Activated naive CD8-positive, alpha-beta T cell treated with anti-CD3 and anti-CD28 coated beads for 36 hours (primary cell): ENCODE measurements around the gene PRDM16. TPM values are rescaled to one million over a fixed set of nuclear protein-coding genes. Genes with fewer than 3 reads are reported as not detected.

Experiments
- DNase-seq: peaks from one replicate; pipeline ENCODE4 v3.0.0; 2021
- H3K27ac Mint-ChIP-seq: one replicate; pipeline ENCODE4 v1.8.0; 2022; ENCODE audit warnings: mild to moderate bottlenecking, moderate library complexity, mixed read lengths
- H3K27me3 Mint-ChIP-seq: one replicate; pipeline ENCODE4 v1.8.0; 2022; ENCODE audit warnings: mild to moderate bottlenecking, mixed read lengths
- H3K36me3 Mint-ChIP-seq: one replicate; pipeline ENCODE4 v1.8.0; 2021; ENCODE audit warnings: mild to moderate bottlenecking, mixed read lengths
- H3K4me1 Mint-ChIP-seq: one replicate; pipeline ENCODE4 v1.8.0; 2021; ENCODE audit warnings: mixed read lengths
- H3K4me3 Mint-ChIP-seq: one replicate; pipeline ENCODE4 v1.8.0; 2022; ENCODE audit warnings: mild to moderate bottlenecking, moderate library complexity, mixed read lengths
- H3K9me3 Mint-ChIP-seq: one replicate; pipeline ENCODE4 v1.8.0; 2022; ENCODE audit warnings: mixed read lengths
- total RNA-seq, 2 experiments: library from RNA; stranded (reverse); gene quantifications; one replicate each; pipeline ENCODE4 v1.2.3, GENCODE V29; 2021

Gene PRDM16
- total RNA-seq, 2 experiments from 2014 or later, result 0.06 to 0.12 TPM

DNA sequence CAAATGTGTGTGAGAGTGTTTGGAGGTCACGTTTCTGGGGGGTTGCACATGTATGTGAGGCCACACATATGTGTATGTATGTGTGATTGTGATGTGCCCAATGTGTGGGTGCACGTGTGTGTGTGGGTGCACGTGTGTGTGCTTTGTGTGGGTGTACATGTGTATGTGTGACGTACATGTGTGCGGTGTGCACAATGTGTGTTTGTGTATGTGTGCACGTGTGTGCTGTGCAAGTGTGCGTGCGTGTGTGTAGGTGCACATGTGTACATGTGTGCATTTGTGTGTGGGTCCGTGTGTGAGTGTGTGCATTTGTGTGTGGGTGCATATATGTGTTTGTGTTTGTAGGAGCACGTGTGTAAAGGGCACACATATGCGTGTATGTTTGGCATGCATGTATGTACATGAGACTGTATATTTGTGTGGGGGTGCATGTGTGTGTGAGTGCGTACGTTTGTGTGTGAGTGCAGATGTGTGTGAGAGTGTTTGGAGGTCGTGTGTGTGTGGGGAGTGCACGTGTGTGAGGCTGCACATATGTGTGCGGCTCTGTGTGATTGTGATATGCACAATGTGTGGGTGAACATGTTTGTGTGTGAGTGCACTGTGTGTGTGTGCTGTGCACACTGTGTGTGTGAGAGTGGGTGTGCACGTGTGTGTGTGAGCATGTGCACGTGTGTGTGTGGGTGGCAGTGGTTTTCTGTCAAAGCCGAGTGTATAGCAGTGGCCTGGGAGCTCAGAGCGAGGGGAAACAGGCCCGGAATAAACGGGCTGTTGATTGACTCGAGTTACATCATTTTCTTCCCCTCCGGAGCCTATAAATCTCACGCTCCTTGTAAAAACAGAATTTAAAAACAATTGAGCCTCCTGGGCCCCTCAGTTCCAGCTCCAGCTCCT, 252.8 kb downstream of the PRDM16 start:
- Mint-ChIP-seq H3K27me3 (peaks cover 9% of the 10 kb centered on the region), H3K9me3 (peaks cover under 1% of the 10 kb centered on the region), H3K27ac (no peak overlapping the region), H3K4me1 (peaks cover 2% of the 10 kb centered on the region), H3K4me3 (no peak overlapping the region), H3K36me3 (no peaks in the 10 kb centered on the region)
- DNase-seq, result no peak

GRCh38 chr1:3322450-3323020, 253.5 kb downstream of the PRDM16 start:
- H3K27ac Mint-ChIP-seq, result no peak overlapping the region
- DNase-seq, result no peak
- H3K4me3 Mint-ChIP-seq, result no peak overlapping the region
- no peaks in the 10 kb centered on the region for H3K36me3 Mint-ChIP-seq
- H3K4me1 Mint-ChIP-seq, result peaks cover 2% of the 10 kb centered on the region
- peaks cover 9% of the 10 kb centered on the region for H3K27me3 Mint-ChIP-seq
- H3K9me3 Mint-ChIP-seq, result no peaks in the 10 kb centered on the region

- no peak for DNase-seq
- Mint-ChIP-seq H3K4me1 (peaks cover 2% of the 10 kb centered on the region), H3K36me3 (no peaks in the 10 kb centered on the region), H3K9me3 (no peaks in the 10 kb centered on the region), H3K27ac (no peak overlapping the region), H3K27me3 (peaks cover 9% of the 10 kb centered on the region), H3K4me3 (no peak overlapping the region)
Observed at GRCh38 chr1:3323021-3323795, 254.2 kb downstream of the PRDM16 start.

GRCh38 chr1:3323796-3324703, 255.0 kb downstream of the PRDM16 start:
- peaks cover 9% of the 10 kb centered on the region for H3K27me3 Mint-ChIP-seq
- no peak overlapping the region for H3K27ac Mint-ChIP-seq
- H3K9me3 Mint-ChIP-seq, result no peaks in the 10 kb centered on the region
- no peak for DNase-seq
- no peaks in the 10 kb centered on the region for H3K36me3 Mint-ChIP-seq
- peaks cover 2% of the 10 kb centered on the region for H3K4me1 Mint-ChIP-seq
- no peak overlapping the region for H3K4me3 Mint-ChIP-seq

DNA sequence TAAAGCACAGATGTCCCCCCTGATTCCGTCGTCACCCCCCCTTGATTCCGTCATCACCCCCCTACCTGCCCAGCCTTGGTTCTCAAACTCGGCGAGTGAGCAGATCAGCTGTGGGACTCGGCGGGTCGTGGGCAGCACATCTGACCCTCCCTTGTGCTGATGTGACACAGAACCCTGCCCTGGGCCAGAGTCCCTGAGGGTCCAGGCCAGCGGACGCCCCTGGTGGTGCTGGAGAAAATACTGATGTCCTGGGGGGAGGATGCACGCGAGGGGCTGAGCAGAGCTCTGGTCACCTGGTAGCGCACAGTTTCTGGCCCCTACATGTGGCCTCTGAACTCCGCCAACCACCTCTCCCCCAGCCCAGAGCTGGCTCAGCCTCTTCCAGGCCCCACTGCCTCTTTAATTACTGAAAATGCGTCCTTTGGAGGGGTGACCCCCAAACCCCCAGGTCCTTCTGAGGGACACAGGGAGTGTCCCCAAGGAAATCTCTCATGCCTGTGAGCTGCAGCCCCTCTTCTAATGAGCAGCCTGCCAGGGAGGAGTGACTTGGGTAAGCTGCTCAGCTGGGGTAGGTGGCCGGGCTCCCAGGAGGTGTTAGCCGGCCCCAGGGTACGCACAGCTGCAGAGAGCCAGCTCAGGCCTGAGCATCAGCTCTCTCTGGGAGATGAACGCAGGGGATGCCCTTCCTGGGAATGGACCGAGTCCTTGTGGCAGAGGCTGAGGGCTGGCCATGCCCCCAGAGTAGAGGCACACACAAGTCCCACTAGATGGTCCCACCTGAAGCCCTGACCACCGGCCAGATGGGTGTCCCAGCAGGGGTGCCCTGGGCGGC, 255.9 kb downstream of the PRDM16 start:
- Mint-ChIP-seq H3K27ac (no peak overlapping the region), H3K36me3 (no peaks in the 10 kb centered on the region), H3K4me3 (no peak overlapping the region), H3K9me3 (no peaks in the 10 kb centered on the region), H3K4me1 (peaks cover 2% of the 10 kb centered on the region), H3K27me3 (peaks cover 9% of the 10 kb centered on the region)
- no peak for DNase-seq

- no peak for DNase-seq
- H3K36me3 Mint-ChIP-seq, result no peaks in the 10 kb centered on the region
- no peaks in the 10 kb centered on the region for H3K9me3 Mint-ChIP-seq
- H3K27ac Mint-ChIP-seq, result no peak overlapping the region
- H3K4me3 Mint-ChIP-seq, result no peak overlapping the region
- no peaks in the 10 kb centered on the region for H3K4me1 Mint-ChIP-seq
- H3K27me3 Mint-ChIP-seq, result peaks cover 9% of the 10 kb centered on the region
Observed at GRCh38 chr1:3326516-3327388, 257.7 kb downstream of the PRDM16 start.

DNA sequence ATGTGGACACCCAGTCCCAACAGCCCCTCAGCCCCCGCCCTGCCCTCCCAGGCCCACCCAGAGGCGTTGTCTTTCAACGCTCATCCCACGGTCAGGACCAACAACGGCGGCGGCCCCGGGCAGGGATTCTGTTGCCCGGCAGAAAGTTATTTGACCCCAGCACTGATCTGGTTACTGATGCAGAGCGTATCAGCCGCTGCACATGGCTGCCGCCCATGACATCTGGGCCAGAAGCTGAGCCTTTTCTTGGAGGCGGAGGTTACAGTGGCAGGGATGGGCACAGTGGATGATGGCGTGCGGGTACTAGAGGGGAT, 258.3 kb downstream of the PRDM16 start:
- H3K27me3 Mint-ChIP-seq, result peaks cover 9% of the 10 kb centered on the region
- H3K27ac Mint-ChIP-seq, result no peak overlapping the region
- no peaks in the 10 kb centered on the region for H3K36me3 Mint-ChIP-seq
- no peak overlapping the region for H3K4me3 Mint-ChIP-seq
- DNase-seq, result no peak
- no peaks in the 10 kb centered on the region for H3K4me1 Mint-ChIP-seq
- no peaks in the 10 kb centered on the region for H3K9me3 Mint-ChIP-seq

DNA sequence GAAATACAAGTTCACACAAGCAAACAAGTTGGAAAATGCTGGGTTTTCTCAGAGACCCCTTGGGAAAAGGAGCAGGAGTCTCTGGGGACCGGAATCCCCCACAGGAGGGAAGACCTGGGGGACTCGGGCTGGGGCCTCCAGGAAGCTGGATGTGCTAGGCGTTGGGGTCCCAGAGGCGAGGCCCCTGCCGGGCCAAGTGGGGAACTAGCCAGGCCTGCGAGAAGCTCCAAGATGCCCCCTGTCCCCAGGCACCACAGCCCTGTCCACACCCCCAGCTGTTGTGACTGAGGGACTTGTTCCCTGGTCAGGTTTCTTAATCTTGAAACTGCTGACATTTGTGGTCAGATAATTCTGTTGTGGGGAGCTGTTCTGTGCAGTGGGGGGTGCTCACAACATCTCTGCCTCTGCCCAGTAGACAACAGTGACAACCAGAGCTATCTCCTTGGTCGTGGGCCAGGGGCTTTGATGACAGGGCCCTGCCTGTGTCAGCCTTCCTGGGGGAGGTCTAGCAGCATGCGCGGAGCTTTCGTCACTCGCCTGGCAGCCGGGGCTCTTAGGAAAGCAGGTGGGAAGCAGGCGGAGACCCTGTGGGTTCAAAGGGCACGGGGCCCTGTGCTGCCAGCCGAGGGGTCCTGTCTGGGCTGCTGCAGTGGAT, 259.1 kb downstream of the PRDM16 start:
- Mint-ChIP-seq H3K27me3 (peaks cover 14% of the 10 kb centered on the region), H3K4me3 (no peak overlapping the region), H3K9me3 (no peaks in the 10 kb centered on the region), H3K4me1 (no peaks in the 10 kb centered on the region), H3K36me3 (no peaks in the 10 kb centered on the region), H3K27ac (no peak overlapping the region)
- no peak for DNase-seq

DNA sequence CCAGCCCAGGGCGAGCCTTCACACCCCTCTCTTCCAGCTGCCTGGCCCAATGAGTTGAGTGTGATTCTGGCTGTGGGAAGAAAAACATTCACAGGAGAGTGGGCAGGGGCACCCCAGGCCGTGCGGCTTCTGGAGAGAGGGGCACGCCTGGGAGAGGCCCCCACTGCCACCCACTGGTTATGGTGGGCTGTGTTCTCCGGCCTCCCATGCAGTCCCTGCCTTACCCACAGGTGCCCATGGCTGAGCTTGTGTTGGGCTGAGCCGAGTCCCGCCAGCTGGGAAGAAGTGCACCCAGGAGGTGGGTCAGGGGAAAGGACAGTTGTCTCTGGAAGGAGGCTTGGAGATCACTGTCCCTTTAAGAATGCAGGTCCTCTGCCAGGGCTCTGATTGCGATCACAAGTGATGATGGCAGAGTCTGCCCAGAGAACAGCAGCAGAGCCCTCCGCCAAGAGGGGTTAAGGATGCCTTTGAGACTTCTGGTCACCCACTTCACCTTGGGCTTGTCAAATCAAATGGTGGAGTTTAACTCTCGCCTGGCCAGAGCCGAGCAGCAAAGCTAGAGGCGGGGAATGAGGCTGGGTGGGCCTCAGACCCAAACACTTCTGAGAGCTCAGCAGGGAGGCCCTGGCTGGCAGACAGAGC, 260.8 kb downstream of the PRDM16 start:
- no peaks in the 10 kb centered on the region for H3K36me3 Mint-ChIP-seq
- H3K27me3 Mint-ChIP-seq, result peaks cover 9% of the 10 kb centered on the region
- H3K27ac Mint-ChIP-seq, result no peak overlapping the region
- DNase-seq, result no peak
- no peak overlapping the region for H3K4me3 Mint-ChIP-seq
- no peaks in the 10 kb centered on the region for H3K4me1 Mint-ChIP-seq
- H3K9me3 Mint-ChIP-seq, result no peaks in the 10 kb centered on the region

GRCh38 chr1:3330771-3331245, 261.8 kb downstream of the PRDM16 start:
- no peak overlapping the region for H3K4me3 Mint-ChIP-seq
- no peak for DNase-seq
- H3K27ac Mint-ChIP-seq, result no peak overlapping the region
- H3K27me3 Mint-ChIP-seq, result peaks cover 6% of the 10 kb centered on the region
- H3K9me3 Mint-ChIP-seq, result no peaks in the 10 kb centered on the region
- no peaks in the 10 kb centered on the region for H3K36me3 Mint-ChIP-seq
- no peaks in the 10 kb centered on the region for H3K4me1 Mint-ChIP-seq

GRCh38 chr1:3331564-3331963, 262.6 kb downstream of the PRDM16 start:
- Mint-ChIP-seq H3K27me3 (peaks cover 6% of the 10 kb centered on the region), H3K9me3 (no peaks in the 10 kb centered on the region)

GRCh38 chr1:3332043-3332442, 263.0 kb downstream of the PRDM16 start:
- Mint-ChIP-seq H3K9me3 (no peaks in the 10 kb centered on the region), H3K36me3 (no peaks in the 10 kb centered on the region), H3K4me1 (no peaks in the 10 kb centered on the region), H3K27me3 (peaks cover 6% of the 10 kb centered on the region), H3K4me3 (no peak overlapping the region), H3K27ac (no peak overlapping the region)
- no peak for DNase-seq

More at GRCh38 chr1:3331564-3331963, 262.6 kb downstream of the PRDM16 start:
- no peak for DNase-seq
- Mint-ChIP-seq H3K27ac (no peak overlapping the region), H3K4me1 (no peaks in the 10 kb centered on the region), H3K36me3 (no peaks in the 10 kb centered on the region), H3K4me3 (no peak overlapping the region)
